AG04449 (cell line): Measurements from ENCODE around the gene RNASE7.

Source experiments
- CTCF ChIA-PET: fragments of 350-600 bp; formaldehyde crosslinking; extraction: SDS; loops from one replicate; lab custom pipeline; 2021; ENCODE audit warnings: antibody characterized with exemption; lab: Yijun Ruan, JAX
- POLR2A ChIA-PET: fragments of 400-600, 350-600 bp; formaldehyde crosslinking; extraction: SDS; loops from one replicate; lab custom pipeline; 2020; ENCODE audit warnings: antibody characterized with exemption, inconsistent platforms; lab: Yijun Ruan, JAX
- DNase-seq: peaks from one replicate; pipeline ENCODE4 v3.0.0-alpha.2; 2010; ENCODE audit warnings: low read depth, low spot score
- H3K4me3 ChIP-seq: 2 replicates; pipeline ENCODE4 v1.5.1; 2011; ENCODE audit warnings: low read depth, mild to moderate bottlenecking, control low read depth, low read length
- TF ChIP-seq, protein P1 (sequence below): IDR thresholded peaks from one replicate; pipeline ENCODE4 v1.5.1; 2011; ENCODE audit warnings: mild to moderate bottlenecking, moderate library complexity, low read length, control low read depth, inconsistent platforms; ENCODE audit not compliant: insufficient read depth; ENCODE audit errors: missing control alignments

The RNASE7 gene

DNA sequence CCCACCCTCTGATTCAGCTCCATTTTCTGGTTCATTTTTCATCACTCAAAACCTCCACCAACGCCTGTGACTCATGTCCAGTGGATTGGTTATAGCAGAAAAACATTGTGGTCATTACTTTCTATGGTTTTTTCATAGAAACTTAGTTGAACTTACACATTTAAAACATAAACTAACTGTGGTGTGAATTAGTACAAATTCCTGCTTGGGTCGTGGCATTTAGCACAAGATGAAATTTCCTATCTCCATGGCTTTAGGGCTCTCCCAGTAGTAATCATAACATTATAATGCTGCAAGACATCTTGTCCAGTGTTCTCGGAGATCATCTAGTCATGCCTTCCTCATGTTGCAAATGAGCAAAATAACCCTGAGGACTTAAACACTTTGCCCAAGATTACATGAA lies 7.1 kb downstream of the RNASE7 start:
- H3K4me3 ChIP-seq, result no peak overlapping the region
- POLR2A ChIA-PET, result interaction anchor here (1.0 kb wide), 1 partner anchor 14 kb away, joined by 4 read pairs; no protein-coding TSS in a partner anchor
- CTCF ChIA-PET, result interaction anchor here (0.6 to 4.4 kb wide), 12 partner anchors 14 to 58 kb away, joined by 3 to 40 read pairs (median 8); partner anchors contain the start of gene ARHGEF40
- TF ChIP-seq, protein P1, sequence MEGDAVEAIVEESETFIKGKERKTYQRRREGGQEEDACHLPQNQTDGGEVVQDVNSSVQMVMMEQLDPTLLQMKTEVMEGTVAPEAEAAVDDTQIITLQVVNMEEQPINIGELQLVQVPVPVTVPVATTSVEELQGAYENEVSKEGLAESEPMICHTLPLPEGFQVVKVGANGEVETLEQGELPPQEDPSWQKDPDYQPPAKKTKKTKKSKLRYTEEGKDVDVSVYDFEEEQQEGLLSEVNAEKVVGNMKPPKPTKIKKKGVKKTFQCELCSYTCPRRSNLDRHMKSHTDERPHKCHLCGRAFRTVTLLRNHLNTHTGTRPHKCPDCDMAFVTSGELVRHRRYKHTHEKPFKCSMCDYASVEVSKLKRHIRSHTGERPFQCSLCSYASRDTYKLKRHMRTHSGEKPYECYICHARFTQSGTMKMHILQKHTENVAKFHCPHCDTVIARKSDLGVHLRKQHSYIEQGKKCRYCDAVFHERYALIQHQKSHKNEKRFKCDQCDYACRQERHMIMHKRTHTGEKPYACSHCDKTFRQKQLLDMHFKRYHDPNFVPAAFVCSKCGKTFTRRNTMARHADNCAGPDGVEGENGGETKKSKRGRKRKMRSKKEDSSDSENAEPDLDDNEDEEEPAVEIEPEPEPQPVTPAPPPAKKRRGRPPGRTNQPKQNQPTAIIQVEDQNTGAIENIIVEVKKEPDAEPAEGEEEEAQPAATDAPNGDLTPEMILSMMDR, result no peak
- DNase-seq, result no peak

DNA sequence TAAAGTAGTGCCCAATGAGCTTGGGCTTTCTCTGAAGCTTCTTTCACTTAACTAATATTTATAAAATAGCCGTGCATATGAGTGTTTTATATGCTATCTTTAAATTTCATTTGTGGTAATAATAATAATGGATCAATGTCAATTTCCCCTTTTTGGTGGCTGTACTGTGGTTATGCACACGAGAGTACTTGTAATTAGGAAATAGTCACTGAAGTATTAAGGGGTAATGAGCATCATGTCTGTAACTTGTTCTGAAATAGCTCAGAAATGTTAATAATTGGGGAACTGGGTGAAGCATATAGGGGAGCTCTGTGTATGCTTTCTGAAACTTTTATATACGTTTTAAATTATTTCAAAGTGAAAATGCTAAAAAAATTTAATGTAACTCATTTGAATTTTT lies 8.4 kb downstream of the RNASE7 start:
- no peak overlapping the region for H3K4me3 ChIP-seq
- TF ChIP-seq, protein P1, result no peak
- ChIA-PET POLR2A (no interaction called here), CTCF (interaction anchor here (0.8 to 3.2 kb wide), 7 partner anchors 11 to 79 kb away, joined by 3 to 12 read pairs (median 4); no protein-coding TSS in a partner anchor)
- no peak for DNase-seq

DNA sequence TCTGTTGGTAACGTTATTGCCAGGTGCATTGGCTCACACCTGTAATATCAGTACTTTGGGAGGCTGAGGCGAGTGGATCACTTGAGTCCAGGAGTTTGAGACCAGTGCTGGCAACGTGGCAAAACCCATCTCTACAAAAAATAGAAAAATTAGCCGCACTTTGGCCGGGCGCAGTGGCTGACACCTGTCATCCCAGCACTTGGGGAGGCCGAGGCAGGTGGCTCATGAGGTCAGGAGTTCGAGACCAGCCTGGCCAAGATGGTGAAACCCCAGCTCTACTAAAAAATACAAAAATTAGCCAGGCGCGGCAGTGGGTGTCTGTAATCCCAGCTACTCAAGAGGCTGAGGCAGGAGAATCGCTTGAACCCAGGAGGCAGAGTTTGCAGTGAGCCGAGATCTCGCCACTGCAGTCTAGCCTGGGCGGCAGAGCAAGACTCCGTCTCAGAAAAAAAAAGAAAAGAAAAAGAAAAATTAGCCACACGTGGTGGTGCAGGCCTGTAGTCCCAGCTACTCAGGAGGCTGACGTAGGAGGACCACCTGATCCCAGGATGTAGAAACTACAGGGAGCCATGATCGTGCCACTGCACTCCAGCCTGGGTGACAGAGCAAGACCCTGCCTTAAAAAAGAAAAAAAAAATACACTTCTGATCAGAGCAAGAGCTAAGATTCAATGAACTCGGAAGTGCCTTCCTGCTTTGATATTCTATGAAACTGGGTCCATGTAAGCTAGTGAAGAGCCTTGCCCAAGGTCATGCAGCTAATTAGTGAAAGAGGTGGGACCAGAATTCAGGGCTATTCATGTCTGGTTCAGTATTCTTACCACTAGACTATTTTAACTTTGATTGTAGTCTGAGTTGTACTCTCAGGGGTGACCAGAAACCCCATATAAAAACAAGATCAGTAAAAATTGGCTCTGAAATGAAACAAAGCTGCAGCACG lies 11.3 kb downstream of the RNASE7 start:
- CTCF ChIA-PET, result interaction anchor here (0.6 to 1.4 kb wide), 5 partner anchors 9 to 51 kb away, joined by 3 to 5 read pairs (median 3); no protein-coding TSS in a partner anchor
- DNase-seq, result no peak
- TF ChIP-seq, protein P1, result no peak

DNA sequence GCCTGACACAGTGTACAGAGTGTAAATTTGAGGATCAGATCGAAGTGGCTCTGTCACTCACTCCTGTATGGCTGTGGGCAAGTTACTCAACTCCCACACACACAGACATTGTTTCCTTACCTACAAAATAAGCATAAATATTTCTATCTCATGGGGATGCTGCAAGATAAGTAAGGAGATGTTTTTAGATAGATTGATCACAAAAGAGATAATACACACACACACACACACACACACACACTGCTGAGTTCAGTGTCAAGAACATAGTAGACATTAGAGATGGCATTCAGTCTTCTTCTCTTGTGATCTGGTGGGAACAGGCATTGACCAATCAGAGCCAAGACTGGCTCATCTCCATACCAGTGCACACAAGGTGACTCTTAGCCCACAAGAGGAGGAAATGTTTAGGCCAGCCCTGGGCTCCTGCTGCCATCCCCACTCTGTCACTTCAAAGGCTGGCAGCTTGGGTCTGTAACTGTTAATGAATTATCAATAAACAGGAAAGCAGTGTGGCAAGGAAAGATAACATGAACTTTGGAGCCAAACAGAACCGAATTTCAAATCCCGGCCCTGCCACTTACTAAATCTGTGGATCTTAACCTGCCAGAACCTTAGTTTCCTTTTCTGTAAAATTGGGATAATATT lies 12.1 kb downstream of the RNASE7 start:
- no peak for DNase-seq
- POLR2A ChIA-PET, result no interaction called here

More for the DNA sequence above, 11.3 kb downstream of the RNASE7 start:
- POLR2A ChIA-PET, result no interaction called here
- no peak overlapping the region for H3K4me3 ChIP-seq

DNA sequence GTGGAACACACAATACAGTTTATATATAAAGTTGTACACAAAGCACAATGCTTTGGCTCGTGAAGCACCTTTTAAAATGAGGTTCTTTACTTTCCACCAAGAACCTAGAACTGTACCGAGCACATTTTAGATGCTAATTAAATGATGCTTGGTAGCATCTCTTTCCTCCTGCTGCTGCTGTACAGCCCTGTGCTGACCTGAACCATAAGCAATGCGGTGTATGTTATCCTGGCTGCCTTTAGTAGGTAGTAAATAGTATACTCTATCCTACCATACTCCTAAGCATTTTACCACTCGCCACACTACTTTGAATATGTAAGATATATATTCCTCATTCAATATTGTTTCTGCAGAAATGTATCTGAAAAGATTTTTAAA lies 12.6 kb downstream of the RNASE7 start:
- ChIA-PET POLR2A (no interaction called here), CTCF (interaction anchor here (1.3 kb wide), 1 partner anchor 7 kb away, joined by 3 read pairs; no protein-coding TSS in a partner anchor)
- TF ChIP-seq, protein P1, result no peak
- no peak for DNase-seq
- H3K4me3 ChIP-seq, result no peak overlapping the region

More for the DNA sequence above, 12.1 kb downstream of the RNASE7 start:
- CTCF ChIA-PET, result interaction anchor here (0.6 to 1.3 kb wide), 3 partner anchors 8 to 50 kb away, joined by 3 to 4 read pairs (median 3); no protein-coding TSS in a partner anchor
- H3K4me3 ChIP-seq, result no peak overlapping the region
- TF ChIP-seq, protein P1, result no peak
